GM12878 (cell line): ENCODE data around the gene CCS. TPM values are rescaled to one million over a fixed set of nuclear protein-coding genes. Genes with fewer than 3 reads are reported as not detected.

Experiments used
- ASH2L ChIP-seq: fragments of 300-600, 200-600 bp; sonication (generic); IDR thresholded peaks from 2 replicates; pipeline ENCODE4 v1.6.1; 2017; ENCODE audit warnings: low read depth, mild to moderate bottlenecking, borderline replicate concordance
- BMI1 ChIP-seq: fragments of 450-650 bp; IDR thresholded peaks from 2 replicates; pipeline ENCODE4 v1.6.1; 2016; ENCODE audit warnings: mild to moderate bottlenecking, moderate library complexity, borderline replicate concordance
- CREB1 ChIP-seq: IDR thresholded peaks from 2 replicates; pipeline ENCODE4 v1.6.1; 2012; ENCODE audit warnings: low read depth, mild to moderate bottlenecking, inconsistent platforms
- EED ChIP-seq: sonication (generic); IDR thresholded peaks from 2 replicates; pipeline ENCODE4 v1.6.1; 2016; ENCODE audit warnings: antibody characterized with exemption, low read depth
- FOXK2 ChIP-seq: fragments of 450-650 bp; IDR thresholded peaks from 2 replicates; pipeline ENCODE4 v1.6.1; 2017; ENCODE audit warnings: mild to moderate bottlenecking, moderate library complexity
- HDAC6 ChIP-seq: fragments of 200-600 bp; sonication (generic); IDR thresholded peaks from one replicate; pipeline ENCODE4 v1.8.0; 2017; ENCODE audit warnings: antibody characterized with exemption; ENCODE audit not compliant: unreplicated experiment
- NRF1 ChIP-seq: conservative IDR thresholded peaks from 2 replicates; pipeline ENCODE4 v1.6.1; 2011; ENCODE audit warnings: mild to moderate bottlenecking, low read depth, low read length, improper control_type of control experiment
- PKNOX1 ChIP-seq: fragments of 450-650 bp; IDR thresholded peaks from 2 replicates; pipeline ENCODE4 v1.6.1; 2016; ENCODE audit warnings: mild to moderate bottlenecking
- POU2F2 ChIP-seq: IDR thresholded peaks from 3 replicates; pipeline ENCODE4 v1.6.1; 2011; ENCODE audit warnings: low read depth, mild to moderate bottlenecking, low read length, borderline replicate concordance
- RAD21 ChIP-seq: IDR thresholded peaks from 2 replicates; pipeline ENCODE4 v1.6.1; 2011; ENCODE audit warnings: mild to moderate bottlenecking, low read depth, low read length, moderate library complexity; ENCODE audit not compliant: insufficient read depth
- STAT1 ChIP-seq: fragments of 450-650 bp; conservative IDR thresholded peaks from 2 replicates; pipeline ENCODE4 v1.6.1; 2014; ENCODE audit warnings: antibody characterized with exemption, mild to moderate bottlenecking
- ZNF622 ChIP-seq: fragments of 450-650 bp; IDR thresholded peaks from 2 replicates; pipeline ENCODE4 v1.6.1; 2017; ENCODE audit warnings: mild to moderate bottlenecking, inconsistent platforms
- polyA plus RNA-seq, 11 experiments: library from polyadenylated mRNA; depleted of rRNA in 4 of 11; unstranded in 6 of 11; stranded (reverse) in 5 of 11; fragments of >200 nt; fragmentation: Nextera tagmentation in 4 of 11; fragmentation: Illumina TruSeq in 1 of 11; extraction: Ambion mirVana in 4 of 11; extraction: Trizol in 1 of 11; gene quantifications; 1 replicate in 1 of 11; 2 replicates in 10 of 11; pipeline versions ENCODE4 v1.2.1 to v1.2.3, GENCODE V29; 2011 to 2016; ENCODE audit warnings: inconsistent platforms in 2 of 11, missing spikeins in 2 of 11, low read depth in 1 of 11
- total RNA-seq, 4 experiments: library from RNA; depleted of rRNA in 3 of 4; stranded (reverse); fragments of >200 nt in 3 of 4; fragmentation: Illumina TruSeq in 1 of 4; extraction: Trizol in 1 of 4; gene quantifications; 2 replicates each; pipeline versions ENCODE4 v1.2.1 to v1.2.3, GENCODE V29; 2013 to 2021
- TF ChIP-seq, protein P1 (sequence below): fragments of 450-650 bp; IDR thresholded peaks from 2 replicates; pipeline ENCODE4 v1.6.1; 2016; ENCODE audit warnings: mild to moderate bottlenecking, moderate library complexity, borderline replicate concordance
- TF ChIP-seq, protein P2 (sequence below): fragments of 450-650 bp; IDR thresholded peaks from 2 replicates; pipeline ENCODE4 v1.6.1; 2017; ENCODE audit warnings: mild to moderate bottlenecking, moderate library complexity
- TF ChIP-seq, protein P3 (sequence below): IDR thresholded peaks from 2 replicates; pipeline ENCODE4 v1.6.1; 2012; ENCODE audit warnings: low read length, inconsistent platforms
- TF ChIP-seq, protein P4 (sequence below): fragments of 450-650 bp; IDR thresholded peaks from 2 replicates; pipeline ENCODE4 v1.6.1; 2018; ENCODE audit warnings: borderline replicate concordance, mild to moderate bottlenecking; ENCODE audit not compliant: partially characterized antibody

CCS gene
- total and polyA plus RNA-seq, 10 of the 15 experiments (the other 5 are each of a cell fraction or from before 2014, with no cell fraction given) = 1.5 to 44.2 (median 30.6) TPM

- TF ChIP-seq, protein P1, sequence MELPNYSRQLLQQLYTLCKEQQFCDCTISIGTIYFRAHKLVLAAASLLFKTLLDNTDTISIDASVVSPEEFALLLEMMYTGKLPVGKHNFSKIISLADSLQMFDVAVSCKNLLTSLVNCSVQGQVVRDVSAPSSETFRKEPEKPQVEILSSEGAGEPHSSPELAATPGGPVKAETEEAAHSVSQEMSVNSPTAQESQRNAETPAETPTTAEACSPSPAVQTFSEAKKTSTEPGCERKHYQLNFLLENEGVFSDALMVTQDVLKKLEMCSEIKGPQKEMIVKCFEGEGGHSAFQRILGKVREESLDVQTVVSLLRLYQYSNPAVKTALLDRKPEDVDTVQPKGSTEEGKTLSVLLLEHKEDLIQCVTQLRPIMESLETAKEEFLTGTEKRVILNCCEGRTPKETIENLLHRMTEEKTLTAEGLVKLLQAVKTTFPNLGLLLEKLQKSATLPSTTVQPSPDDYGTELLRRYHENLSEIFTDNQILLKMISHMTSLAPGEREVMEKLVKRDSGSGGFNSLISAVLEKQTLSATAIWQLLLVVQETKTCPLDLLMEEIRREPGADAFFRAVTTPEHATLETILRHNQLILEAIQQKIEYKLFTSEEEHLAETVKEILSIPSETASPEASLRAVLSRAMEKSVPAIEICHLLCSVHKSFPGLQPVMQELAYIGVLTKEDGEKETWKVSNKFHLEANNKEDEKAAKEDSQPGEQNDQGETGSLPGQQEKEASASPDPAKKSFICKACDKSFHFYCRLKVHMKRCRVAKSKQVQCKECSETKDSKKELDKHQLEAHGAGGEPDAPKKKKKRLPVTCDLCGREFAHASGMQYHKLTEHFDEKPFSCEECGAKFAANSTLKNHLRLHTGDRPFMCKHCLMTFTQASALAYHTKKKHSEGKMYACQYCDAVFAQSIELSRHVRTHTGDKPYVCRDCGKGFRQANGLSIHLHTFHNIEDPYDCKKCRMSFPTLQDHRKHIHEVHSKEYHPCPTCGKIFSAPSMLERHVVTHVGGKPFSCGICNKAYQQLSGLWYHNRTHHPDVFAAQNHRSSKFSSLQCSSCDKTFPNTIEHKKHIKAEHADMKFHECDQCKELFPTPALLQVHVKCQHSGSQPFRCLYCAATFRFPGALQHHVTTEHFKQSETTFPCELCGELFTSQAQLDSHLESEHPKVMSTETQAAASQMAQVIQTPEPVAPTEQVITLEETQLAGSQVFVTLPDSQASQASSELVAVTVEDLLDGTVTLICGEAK = no peak
- TF ChIP-seq ASH2L (no peak; the same call in 1 of the 2 replicates), POU2F2 (no peak), CREB1 (peak; percentile 73; the same call in 1 of the 2 replicates), EED (no peak), STAT1 (0 out of 2 replicates have a peak, but pooled peaks have one; percentile 71), RAD21 (no peak), PKNOX1 (peak; percentile 98), ZNF622 (no peak), HDAC6 (no peak), BMI1 (no peak), FOXK2 (no peak), NRF1 (no peak)
- TF ChIP-seq, protein P2, sequence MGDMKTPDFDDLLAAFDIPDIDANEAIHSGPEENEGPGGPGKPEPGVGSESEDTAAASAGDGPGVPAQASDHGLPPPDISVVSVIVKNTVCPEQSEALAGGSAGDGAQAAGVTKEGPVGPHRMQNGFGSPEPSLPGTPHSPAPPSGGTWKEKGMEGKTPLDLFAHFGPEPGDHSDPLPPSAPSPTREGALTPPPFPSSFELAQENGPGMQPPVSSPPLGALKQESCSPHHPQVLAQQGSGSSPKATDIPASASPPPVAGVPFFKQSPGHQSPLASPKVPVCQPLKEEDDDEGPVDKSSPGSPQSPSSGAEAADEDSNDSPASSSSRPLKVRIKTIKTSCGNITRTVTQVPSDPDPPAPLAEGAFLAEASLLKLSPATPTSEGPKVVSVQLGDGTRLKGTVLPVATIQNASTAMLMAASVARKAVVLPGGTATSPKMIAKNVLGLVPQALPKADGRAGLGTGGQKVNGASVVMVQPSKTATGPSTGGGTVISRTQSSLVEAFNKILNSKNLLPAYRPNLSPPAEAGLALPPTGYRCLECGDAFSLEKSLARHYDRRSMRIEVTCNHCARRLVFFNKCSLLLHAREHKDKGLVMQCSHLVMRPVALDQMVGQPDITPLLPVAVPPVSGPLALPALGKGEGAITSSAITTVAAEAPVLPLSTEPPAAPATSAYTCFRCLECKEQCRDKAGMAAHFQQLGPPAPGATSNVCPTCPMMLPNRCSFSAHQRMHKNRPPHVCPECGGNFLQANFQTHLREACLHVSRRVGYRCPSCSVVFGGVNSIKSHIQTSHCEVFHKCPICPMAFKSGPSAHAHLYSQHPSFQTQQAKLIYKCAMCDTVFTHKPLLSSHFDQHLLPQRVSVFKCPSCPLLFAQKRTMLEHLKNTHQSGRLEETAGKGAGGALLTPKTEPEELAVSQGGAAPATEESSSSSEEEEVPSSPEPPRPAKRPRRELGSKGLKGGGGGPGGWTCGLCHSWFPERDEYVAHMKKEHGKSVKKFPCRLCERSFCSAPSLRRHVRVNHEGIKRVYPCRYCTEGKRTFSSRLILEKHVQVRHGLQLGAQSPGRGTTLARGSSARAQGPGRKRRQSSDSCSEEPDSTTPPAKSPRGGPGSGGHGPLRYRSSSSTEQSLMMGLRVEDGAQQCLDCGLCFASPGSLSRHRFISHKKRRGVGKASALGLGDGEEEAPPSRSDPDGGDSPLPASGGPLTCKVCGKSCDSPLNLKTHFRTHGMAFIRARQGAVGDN = peak; percentile 29; the same call in 1 of the 2 replicates
- TF ChIP-seq, protein P3, sequence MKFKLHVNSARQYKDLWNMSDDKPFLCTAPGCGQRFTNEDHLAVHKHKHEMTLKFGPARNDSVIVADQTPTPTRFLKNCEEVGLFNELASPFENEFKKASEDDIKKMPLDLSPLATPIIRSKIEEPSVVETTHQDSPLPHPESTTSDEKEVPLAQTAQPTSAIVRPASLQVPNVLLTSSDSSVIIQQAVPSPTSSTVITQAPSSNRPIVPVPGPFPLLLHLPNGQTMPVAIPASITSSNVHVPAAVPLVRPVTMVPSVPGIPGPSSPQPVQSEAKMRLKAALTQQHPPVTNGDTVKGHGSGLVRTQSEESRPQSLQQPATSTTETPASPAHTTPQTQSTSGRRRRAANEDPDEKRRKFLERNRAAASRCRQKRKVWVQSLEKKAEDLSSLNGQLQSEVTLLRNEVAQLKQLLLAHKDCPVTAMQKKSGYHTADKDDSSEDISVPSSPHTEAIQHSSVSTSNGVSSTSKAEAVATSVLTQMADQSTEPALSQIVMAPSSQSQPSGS = no peak
- TF ChIP-seq, protein P4, sequence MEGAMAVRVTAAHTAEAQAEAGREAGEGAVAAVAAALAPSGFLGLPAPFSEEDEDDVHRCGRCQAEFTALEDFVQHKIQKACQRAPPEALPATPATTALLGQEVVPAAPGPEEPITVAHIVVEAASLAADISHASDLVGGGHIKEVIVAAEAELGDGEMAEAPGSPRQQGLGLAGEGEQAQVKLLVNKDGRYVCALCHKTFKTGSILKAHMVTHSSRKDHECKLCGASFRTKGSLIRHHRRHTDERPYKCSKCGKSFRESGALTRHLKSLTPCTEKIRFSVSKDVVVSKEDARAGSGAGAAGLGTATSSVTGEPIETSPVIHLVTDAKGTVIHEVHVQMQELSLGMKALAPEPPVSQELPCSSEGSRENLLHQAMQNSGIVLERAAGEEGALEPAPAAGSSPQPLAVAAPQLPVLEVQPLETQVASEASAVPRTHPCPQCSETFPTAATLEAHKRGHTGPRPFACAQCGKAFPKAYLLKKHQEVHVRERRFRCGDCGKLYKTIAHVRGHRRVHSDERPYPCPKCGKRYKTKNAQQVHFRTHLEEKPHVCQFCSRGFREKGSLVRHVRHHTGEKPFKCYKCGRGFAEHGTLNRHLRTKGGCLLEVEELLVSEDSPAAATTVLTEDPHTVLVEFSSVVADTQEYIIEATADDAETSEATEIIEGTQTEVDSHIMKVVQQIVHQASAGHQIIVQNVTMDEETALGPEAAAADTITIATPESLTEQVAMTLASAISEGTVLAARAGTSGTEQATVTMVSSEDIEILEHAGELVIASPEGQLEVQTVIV = peak; percentile 89
Measured at GRCh38 chr11:66545701-66546367, 47.2 kb upstream of the CCS start, which contains the start of gene ZDHHC24 (continued).
